ENCODE measurements around the gene CELA2A. TPM values are rescaled to one million over a fixed set of nuclear protein-coding genes. Genes with fewer than 3 reads are reported as not detected.

Gene CELA2A
- total RNA-seq, 2 experiments from 2014 or later, result not detected

DNA sequence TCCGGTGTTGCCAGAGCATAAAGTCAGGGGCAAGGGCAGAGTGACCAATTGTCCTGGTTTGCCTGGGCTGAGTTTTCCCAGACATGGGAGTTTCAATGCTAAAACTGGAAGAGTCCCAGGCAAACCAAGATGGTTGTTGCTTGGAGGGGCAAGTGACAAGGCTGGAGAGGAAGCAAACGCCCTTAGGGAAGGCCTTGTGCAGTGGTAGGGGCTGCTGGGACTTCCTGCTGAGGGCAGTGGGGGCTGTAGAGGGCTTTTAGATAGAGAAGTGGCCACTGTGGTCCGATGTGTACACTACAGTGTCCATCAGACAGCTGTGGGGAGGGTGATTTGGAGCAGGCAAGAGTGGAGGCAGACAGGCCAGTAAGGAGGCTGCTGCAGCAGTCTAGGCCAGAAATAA is 7.0 kb upstream of the CELA2A start:
- H3K27ac Mint-ChIP-seq, result no peak overlapping the region
- Histone ChIP-seq H3K4me3 (ENCODE audit: low read length) (no peak overlapping the region), H3K27ac (ENCODE audit: low read depth in 1 of 2, low read length in 2 of 2) (no peak overlapping the region), H3K36me3 (ENCODE audit: insufficient read depth, low read length) (no peaks in the 10 kb centered on the region), H3K9me3 (ENCODE audit: control insufficient read depth in 1 of 2, insufficient read depth in 1 of 2, low read length in 2 of 2) (peaks cover 0 to 7% of the 10 kb centered on the region in 2 experiments), H3K27me3 (ENCODE audit: control insufficient read depth in 1 of 2, insufficient read depth in 2 of 2, low read length in 2 of 2) (peaks cover 2 to 4% of the 10 kb centered on the region in 2 experiments), H3K4me1 (ENCODE audit: insufficient read depth, low read length) (peaks cover 6% of the 10 kb centered on the region)
- peaks cover 4% of the 10 kb centered on the region for H3K27me3 Mint-ChIP-seq
- no peaks in the 10 kb centered on the region for H3K36me3 Mint-ChIP-seq (ENCODE audit: low read depth)
- intact Hi-C loops (cut with DNase I, micrococcal nuclease), result no loop called here
- POLR2A ChIA-PET, result no interaction called here
- H3K9me3 Mint-ChIP-seq, result no peaks in the 10 kb centered on the region
- CTCF ChIA-PET, result no interaction called here
- no peak overlapping the region for H3K4me3 Mint-ChIP-seq
- ATAC-seq (ENCODE audit: poor library complexity) (no peak), DNase-seq (no peak)
- H3K4me1 Mint-ChIP-seq (ENCODE audit: low read depth), result no peaks in the 10 kb centered on the region
- no peak for TF ChIP-seq CTCF (IDR thresholded peaks at IDR 0.05)

DNA sequence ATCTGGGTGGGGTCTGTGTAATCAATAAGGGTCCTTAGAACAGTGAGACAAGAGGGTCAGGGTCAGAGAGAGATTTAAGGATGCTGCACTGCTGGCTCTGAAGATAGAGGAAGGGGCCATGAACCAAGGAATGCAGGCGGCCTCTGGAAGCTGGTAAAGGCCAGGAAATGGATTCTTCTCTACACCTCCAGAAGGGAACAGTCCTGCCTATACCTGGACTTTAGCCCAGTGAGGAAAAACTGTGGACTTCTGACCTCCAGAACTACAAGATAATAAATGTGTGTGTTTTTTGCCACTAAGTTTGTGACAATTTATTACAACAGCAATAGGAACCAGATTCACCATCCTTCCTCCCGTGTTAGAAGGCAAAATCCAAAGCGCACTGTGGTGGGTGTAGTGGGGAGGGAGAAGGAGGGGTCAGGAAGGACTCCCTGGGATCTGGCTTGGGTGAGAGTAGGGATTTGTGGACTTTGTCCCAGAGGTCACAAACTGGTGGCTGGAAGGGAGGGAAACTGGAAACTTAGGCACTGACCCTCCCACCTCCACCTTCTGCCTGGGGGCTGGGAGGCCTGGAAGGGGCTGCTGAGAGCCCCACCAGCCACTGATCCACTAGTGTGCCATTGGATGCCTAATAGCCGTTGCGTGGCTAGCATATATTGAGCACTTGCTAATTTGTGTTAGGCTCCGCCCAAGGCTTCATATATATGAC is 5.4 kb upstream of the CELA2A start:
- TF ChIP-seq CTCF (IDR thresholded peaks at IDR 0.05), result no peak
- DNase-seq (no peak), ATAC-seq (ENCODE audit: poor library complexity) (no peak)
- H3K36me3 Mint-ChIP-seq (ENCODE audit: low read depth), result no peaks in the 10 kb centered on the region
- no peaks in the 10 kb centered on the region for H3K4me1 Mint-ChIP-seq (ENCODE audit: low read depth)
- no peak overlapping the region for H3K27ac ChIP-seq (ENCODE audit: low read depth in 1 of 2, low read length in 2 of 2)
- peaks cover 0 to 7% of the 10 kb centered on the region in 2 experiments for H3K9me3 ChIP-seq (ENCODE audit: control insufficient read depth in 1 of 2, insufficient read depth in 1 of 2, low read length in 2 of 2)
- ChIA-PET POLR2A (no interaction called here), CTCF (no interaction called here)
- no peaks in the 10 kb centered on the region for H3K4me1 ChIP-seq (ENCODE audit: insufficient read depth, low read length)
- peaks cover 2 to 4% of the 10 kb centered on the region in 2 experiments for H3K27me3 ChIP-seq (ENCODE audit: control insufficient read depth in 1 of 2, insufficient read depth in 2 of 2, low read length in 2 of 2)
- no peaks in the 10 kb centered on the region for H3K36me3 ChIP-seq (ENCODE audit: insufficient read depth, low read length)
- intact Hi-C loops (cut with DNase I, micrococcal nuclease), result no loop called here
- H3K27me3 Mint-ChIP-seq, result no peaks in the 10 kb centered on the region
- no peak overlapping the region for H3K4me3 Mint-ChIP-seq
- no peaks in the 10 kb centered on the region for H3K9me3 Mint-ChIP-seq
- no peak overlapping the region for H3K4me3 ChIP-seq (ENCODE audit: low read length)
- no peak overlapping the region for H3K27ac Mint-ChIP-seq

- no peaks in the 10 kb centered on the region for H3K36me3 ChIP-seq (ENCODE audit: insufficient read depth, low read length)
- H3K4me3 Mint-ChIP-seq, result no peak overlapping the region
- ChIA-PET POLR2A (no interaction called here), CTCF (no interaction called here)
- DNase-seq (no peak), ATAC-seq (ENCODE audit: poor library complexity) (no peak)
- H3K27me3 ChIP-seq (ENCODE audit: control insufficient read depth in 1 of 2, insufficient read depth in 2 of 2, low read length in 2 of 2), result peaks cover 2 to 4% of the 10 kb centered on the region in 2 experiments
- peaks cover 0 to 3% of the 10 kb centered on the region in 2 experiments for H3K9me3 ChIP-seq (ENCODE audit: control insufficient read depth in 1 of 2, insufficient read depth in 1 of 2, low read length in 2 of 2)
- TF ChIP-seq CTCF (IDR thresholded peaks at IDR 0.05), result no peak
- no peaks in the 10 kb centered on the region for H3K9me3 Mint-ChIP-seq
- no peaks in the 10 kb centered on the region for H3K27me3 Mint-ChIP-seq
- no peaks in the 10 kb centered on the region for H3K4me1 ChIP-seq (ENCODE audit: insufficient read depth, low read length)
- no peak overlapping the region for H3K27ac ChIP-seq (ENCODE audit: low read depth in 1 of 2, low read length in 2 of 2)
- no peak overlapping the region for H3K27ac Mint-ChIP-seq
- no peaks in the 10 kb centered on the region for H3K36me3 Mint-ChIP-seq (ENCODE audit: low read depth)
- no peak overlapping the region for H3K4me3 ChIP-seq (ENCODE audit: low read length)
- H3K4me1 Mint-ChIP-seq (ENCODE audit: low read depth), result no peaks in the 10 kb centered on the region
- intact Hi-C loops (cut with DNase I, micrococcal nuclease), result no loop called here
These were observed 4.3 kb upstream of the CELA2A start for GRCh38 chr1:15452216-15452615.

Measured in CD4-positive, alpha-beta T cell (primary cell).